ENCODE measurements around the gene FNDC5. TPM values are rescaled to one million over a fixed set of nuclear protein-coding genes. Genes with fewer than 3 reads are reported as not detected.

The FNDC5 gene
- total RNA-seq, 6 experiments from 2014 or later, result 1.0 to 8.3 (median 2.4) TPM

DNA sequence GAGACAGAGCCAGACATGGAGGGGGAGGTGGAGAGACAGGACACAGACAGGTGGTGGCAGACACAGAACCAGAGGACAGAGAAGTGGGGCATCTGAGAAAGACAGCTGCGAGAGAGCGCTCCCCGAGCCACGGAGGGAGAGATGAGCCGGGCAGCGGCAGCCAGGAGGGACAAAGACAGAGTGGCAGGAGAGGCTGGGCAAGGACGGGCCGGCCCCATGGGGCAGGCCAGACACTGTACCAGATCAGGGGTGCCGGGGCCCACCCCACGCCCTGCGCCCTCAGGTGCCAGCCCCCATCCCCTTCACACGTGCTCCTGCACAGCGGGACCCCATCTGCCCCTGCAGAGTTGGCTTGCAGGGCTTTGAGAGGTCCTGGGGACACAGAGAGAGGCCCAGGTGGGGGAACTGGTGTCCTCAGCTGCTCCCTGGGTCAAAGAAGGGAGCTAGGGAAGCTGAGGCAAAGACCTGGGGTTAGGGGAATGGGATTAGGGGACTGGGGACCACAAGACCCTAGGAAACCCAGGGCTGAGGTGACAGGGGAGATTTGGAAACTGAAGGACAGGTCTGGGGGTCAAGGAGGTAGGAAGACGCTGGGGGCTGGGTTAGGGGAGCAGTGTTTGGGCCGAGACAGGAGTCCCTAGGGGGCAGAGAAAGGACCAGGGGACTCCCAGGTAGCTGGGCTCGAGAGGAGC, 643 bp downstream of the FNDC5 start:
- Histone ChIP-seq H3K27me3 (no peaks in the 10 kb centered on the region), H3K4me3 (peak overlapping the region in 1 of 3 donors; percentile 35), H3K4me1 (peaks cover 0 to 17% (median 5%) of the 10 kb centered on the region in 4 donors), H3K36me3 (no peaks in the 10 kb centered on the region), H3K27ac (no peak overlapping the region), H3K9me3 (no peaks in the 10 kb centered on the region)
- intact Hi-C loops (cut with DNase I), result loop anchor here in 1 of 2 donors (10.0 kb wide), 1 partner anchor 165 kb away; the partner anchor contains the start of gene SYNC
- DNase-seq (no peak), ATAC-seq (peak in 2 of 4 donors; percentile 15 to 19)
- TF ChIP-seq POLR2A (IDR thresholded peaks at IDR 0.05), result no peak
- TF ChIP-seq, protein P1, sequence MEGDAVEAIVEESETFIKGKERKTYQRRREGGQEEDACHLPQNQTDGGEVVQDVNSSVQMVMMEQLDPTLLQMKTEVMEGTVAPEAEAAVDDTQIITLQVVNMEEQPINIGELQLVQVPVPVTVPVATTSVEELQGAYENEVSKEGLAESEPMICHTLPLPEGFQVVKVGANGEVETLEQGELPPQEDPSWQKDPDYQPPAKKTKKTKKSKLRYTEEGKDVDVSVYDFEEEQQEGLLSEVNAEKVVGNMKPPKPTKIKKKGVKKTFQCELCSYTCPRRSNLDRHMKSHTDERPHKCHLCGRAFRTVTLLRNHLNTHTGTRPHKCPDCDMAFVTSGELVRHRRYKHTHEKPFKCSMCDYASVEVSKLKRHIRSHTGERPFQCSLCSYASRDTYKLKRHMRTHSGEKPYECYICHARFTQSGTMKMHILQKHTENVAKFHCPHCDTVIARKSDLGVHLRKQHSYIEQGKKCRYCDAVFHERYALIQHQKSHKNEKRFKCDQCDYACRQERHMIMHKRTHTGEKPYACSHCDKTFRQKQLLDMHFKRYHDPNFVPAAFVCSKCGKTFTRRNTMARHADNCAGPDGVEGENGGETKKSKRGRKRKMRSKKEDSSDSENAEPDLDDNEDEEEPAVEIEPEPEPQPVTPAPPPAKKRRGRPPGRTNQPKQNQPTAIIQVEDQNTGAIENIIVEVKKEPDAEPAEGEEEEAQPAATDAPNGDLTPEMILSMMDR (IDR thresholded peaks at IDR 0.05), result no peak
- 27% methylated on average over 6 of the region's 16 CpGs for WGBS (ENCODE audit: insufficient coverage, low coverage, low lambda C conversion rate, missing lambda C conversion rate)

DNA sequence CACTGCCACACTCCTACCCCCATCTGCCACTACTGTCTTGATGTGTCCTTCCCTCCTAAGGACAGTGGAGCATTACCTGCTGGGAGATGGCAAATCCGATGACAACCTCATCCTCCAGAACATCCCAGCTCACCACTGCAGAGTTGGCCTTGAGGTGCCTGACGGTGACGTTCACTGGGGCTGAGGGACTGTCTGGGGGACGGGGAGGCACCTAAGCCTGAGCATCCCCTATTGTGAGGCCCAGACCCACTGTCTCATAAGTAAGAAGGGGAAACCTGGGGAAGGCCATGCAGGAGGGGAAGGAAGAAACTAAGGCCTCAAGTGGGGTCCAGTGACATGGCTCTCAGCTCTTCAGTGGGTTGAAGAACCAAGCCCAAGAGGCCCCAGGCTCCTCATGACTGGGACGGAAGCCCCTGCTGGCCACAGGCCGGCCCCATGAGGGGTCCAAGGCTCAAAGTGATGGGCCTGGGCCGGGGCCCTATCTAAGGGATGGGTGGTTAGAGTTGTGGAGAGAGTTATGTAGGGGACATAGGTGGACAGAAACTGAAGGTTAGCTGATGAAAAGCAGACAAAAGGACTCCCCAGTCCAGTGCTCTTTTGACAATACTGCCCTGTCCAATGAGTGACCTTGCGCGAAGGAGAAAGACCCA, 1.8 kb downstream of the FNDC5 start:
- Histone ChIP-seq H3K4me3 (no peak overlapping the region), H3K36me3 (no peaks in the 10 kb centered on the region), H3K27me3 (no peaks in the 10 kb centered on the region), H3K27ac (no peak overlapping the region), H3K4me1 (peaks cover 0 to 25% (median 7%) of the 10 kb centered on the region in 4 donors), H3K9me3 (no peaks in the 10 kb centered on the region)
- DNase-seq (no peak), ATAC-seq (no peak)
- intact Hi-C loops (cut with DNase I), result no loop called here
- 85% methylated on average over 6 of the region's 9 CpGs for WGBS (ENCODE audit: insufficient coverage, low coverage, low lambda C conversion rate, missing lambda C conversion rate)
- no peak for TF ChIP-seq POLR2A (IDR thresholded peaks at IDR 0.05)
- TF ChIP-seq, protein P1 (IDR thresholded peaks at IDR 0.05), result no peak

DNA sequence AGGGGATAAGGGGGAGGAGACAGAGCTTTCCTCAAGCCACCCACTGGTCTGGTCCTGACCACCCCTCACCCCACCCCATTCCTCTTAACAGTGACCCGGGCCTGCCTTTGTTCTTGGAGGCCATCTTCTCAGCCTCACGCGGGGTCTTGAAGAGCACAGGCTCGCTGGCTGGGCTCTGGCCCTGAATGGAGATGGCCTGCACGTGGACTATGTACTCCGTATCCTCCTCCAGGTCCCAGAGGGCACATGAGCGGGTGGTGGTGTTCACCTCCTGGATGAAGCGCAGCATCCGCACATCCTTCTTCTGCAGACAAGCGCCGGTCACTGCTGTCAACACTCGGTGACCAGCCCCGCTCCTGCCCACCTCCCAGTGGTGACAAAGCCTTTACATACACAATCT, 2.6 kb downstream of the FNDC5 start:
- no peak for DNase-seq
- intact Hi-C loops (cut with DNase I), result no loop called here

DNA sequence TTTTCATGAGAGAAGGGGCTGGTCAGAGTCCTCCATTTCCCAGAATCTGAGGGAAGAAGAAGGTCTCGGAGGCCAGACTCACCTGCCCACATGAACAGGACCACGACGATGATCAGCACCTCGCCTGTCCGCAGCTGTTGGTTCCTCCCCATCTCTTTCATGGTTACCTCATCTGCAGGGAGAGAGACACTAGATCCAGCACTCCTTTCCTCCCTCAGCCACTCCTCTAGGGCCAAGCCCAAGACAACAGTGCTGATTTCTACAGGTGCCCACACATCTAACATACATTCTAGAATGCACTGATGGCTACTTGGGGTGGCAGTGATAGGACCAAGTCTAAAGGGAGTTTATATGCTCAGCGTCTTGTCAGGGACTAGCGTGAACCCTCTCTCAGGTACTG, 3.0 kb downstream of the FNDC5 start:
- ATAC-seq (no peak), DNase-seq (no peak)
- intact Hi-C loops (cut with DNase I), result no loop called here

More for the DNA sequence above, 2.6 kb downstream of the FNDC5 start:
- no peak overlapping the region for H3K4me3 ChIP-seq
- WGBS (ENCODE audit: insufficient coverage, low coverage, low lambda C conversion rate, missing lambda C conversion rate), result 90% methylated on average over 2 of the region's 13 CpGs
- no peak overlapping the region for H3K27ac ChIP-seq
- no peak for ATAC-seq
- no peaks in the 10 kb centered on the region for H3K36me3 ChIP-seq
- H3K4me1 ChIP-seq, result peaks cover 0 to 28% (median 7%) of the 10 kb centered on the region in 4 donors
- H3K9me3 ChIP-seq, result no peaks in the 10 kb centered on the region
- TF ChIP-seq POLR2A (IDR thresholded peaks at IDR 0.05), result no peak
- TF ChIP-seq, protein P1 (IDR thresholded peaks at IDR 0.05), result no peak
- H3K27me3 ChIP-seq, result no peaks in the 10 kb centered on the region

More for the DNA sequence above, 3.0 kb downstream of the FNDC5 start:
- Histone ChIP-seq H3K4me3 (no peak overlapping the region), H3K27ac (no peak overlapping the region), H3K27me3 (no peaks in the 10 kb centered on the region), H3K36me3 (no peaks in the 10 kb centered on the region), H3K9me3 (no peaks in the 10 kb centered on the region), H3K4me1 (peaks cover 0 to 28% (median 7%) of the 10 kb centered on the region in 4 donors)
- WGBS (ENCODE audit: insufficient coverage, low coverage, low lambda C conversion rate, missing lambda C conversion rate), result no CpG with 5 or more reads among the region's 7 CpGs
- no peak for TF ChIP-seq POLR2A (IDR thresholded peaks at IDR 0.05)
- TF ChIP-seq, protein P1 (IDR thresholded peaks at IDR 0.05), result no peak

Measured in right lobe of liver (tissue), 6 donors.